ENCODE results near the gene PLCB2.

PLCB2 gene

GRCh38 chr15:40244961-40245523, 62.7 kb downstream of the PLCB2 start:
- TF ChIP-seq CTCF (IDR thresholded peaks at IDR 0.05; ENCODE audit: control insufficient read depth, extremely low read depth, insufficient read depth) = no peak
- peak; percentile 70 for DNase-seq (ENCODE audit: low read depth)
- no peak overlapping the region for H3K4me3 ChIP-seq (ENCODE audit: low read depth, low read length)

GRCh38 chr15:40243126-40243810, 64.5 kb downstream of the PLCB2 start:
- no peak for TF ChIP-seq CTCF (IDR thresholded peaks at IDR 0.05; ENCODE audit: control insufficient read depth, extremely low read depth, insufficient read depth)
- DNase-seq (ENCODE audit: low read depth) = no peak

GRCh38 chr15:40242601-40243000, 65.1 kb downstream of the PLCB2 start:
- DNase-seq (ENCODE audit: low read depth) = no peak
- TF ChIP-seq CTCF (IDR thresholded peaks at IDR 0.05; ENCODE audit: control insufficient read depth, extremely low read depth, insufficient read depth) = no peak
- no peak overlapping the region for H3K4me3 ChIP-seq (ENCODE audit: low read depth, low read length)

More at GRCh38 chr15:40243126-40243810, 64.5 kb downstream of the PLCB2 start:
- H3K4me3 ChIP-seq (ENCODE audit: low read depth, low read length) = no peak overlapping the region

- no peak for DNase-seq (ENCODE audit: low read depth)
- no peak overlapping the region for H3K4me3 ChIP-seq (ENCODE audit: low read depth, low read length)
- no peak for TF ChIP-seq CTCF (IDR thresholded peaks at IDR 0.05; ENCODE audit: control insufficient read depth, extremely low read depth, insufficient read depth)
These were observed 65.5 kb downstream of the PLCB2 start for GRCh38 chr15:40242213-40242599.

- TF ChIP-seq CTCF (IDR thresholded peaks at IDR 0.05; ENCODE audit: control insufficient read depth, extremely low read depth, insufficient read depth) = no peak
- no peak overlapping the region for H3K4me3 ChIP-seq (ENCODE audit: low read depth, low read length)
- no peak for DNase-seq (ENCODE audit: low read depth)
These were observed 66.2 kb downstream of the PLCB2 start for GRCh38 chr15:40241269-40242212.

GRCh38 chr15:40240619-40241221, 67.0 kb downstream of the PLCB2 start:
- DNase-seq (ENCODE audit: low read depth) = no peak
- no peak for TF ChIP-seq CTCF (IDR thresholded peaks at IDR 0.05; ENCODE audit: control insufficient read depth, extremely low read depth, insufficient read depth)
- no peak overlapping the region for H3K4me3 ChIP-seq (ENCODE audit: low read depth, low read length)

All from LNCaP clone FGC (cell line).